SK-N-MC (cell line): ENCODE measurements around the gene C20orf144.

Experiments used
- EZH2 ChIP-seq: fragments of 200-600 bp; sonication (generic); IDR thresholded peaks from one replicate; pipeline ENCODE4 v1.6.1; 2017; ENCODE audit warnings: antibody characterized with exemption
- POLR2AphosphoS5 ChIP-seq: IDR thresholded peaks from 2 replicates; pipeline ENCODE4 v1.6.1; 2012; ENCODE audit warnings: mild to moderate bottlenecking, low read depth, low read length, borderline replicate concordance

DNA sequence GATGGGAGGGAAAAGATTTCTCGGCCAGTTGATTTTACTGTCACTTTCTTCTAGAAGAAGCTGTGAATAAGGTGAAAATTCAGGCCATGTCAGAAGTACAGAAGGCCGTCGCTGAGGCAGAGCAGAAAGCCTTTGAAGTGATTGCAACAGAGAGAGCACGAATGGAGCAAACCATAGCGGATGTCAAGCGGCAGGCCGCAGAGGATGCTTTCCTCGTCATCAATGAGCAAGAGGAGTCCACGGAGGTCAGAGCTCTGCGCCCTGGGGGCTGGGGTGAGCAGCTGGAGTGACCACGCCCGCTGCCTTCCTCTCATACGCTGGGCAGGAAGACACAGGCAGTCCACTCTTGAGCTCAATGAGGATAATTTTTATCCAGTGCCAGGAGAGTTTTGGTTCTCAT is 21.8 kb upstream of the C20orf144 start:
- TF ChIP-seq EZH2: no peak
- TF ChIP-seq POLR2AphosphoS5: no peak
